RWPE1 (cell line): ENCODE results near the gene NELFCD.

Experiments
- CTCF ChIA-PET: fragments of 350-600 bp; sonication (Branson Sonifier 250); formaldehyde crosslinking; extraction: SDS; loops from one replicate; lab custom pipeline; 2021; lab: Yijun Ruan, JAX
- POLR2A ChIA-PET: fragments of 400-600 bp; formaldehyde crosslinking; extraction: SDS; loops from one replicate; lab custom pipeline; 2020; ENCODE audit warnings: antibody characterized with exemption; ENCODE audit not compliant: low non-redundant PET; lab: Yijun Ruan, JAX
- DNase-seq: peaks from one replicate; pipeline ENCODE4 v3.0.0; 2012; ENCODE audit warnings: low spot score
- H3K27ac ChIP-seq: fragments of 450-650 bp; 2 replicates; pipeline ENCODE4 v1.5.1; 2017
- TF ChIP-seq, protein P1 (sequence below): fragments of 450-650 bp; conservative IDR thresholded peaks from 2 replicates; pipeline ENCODE4 v1.5.1; 2017; ENCODE audit warnings: low read depth, mild to moderate bottlenecking

Gene NELFCD

DNA sequence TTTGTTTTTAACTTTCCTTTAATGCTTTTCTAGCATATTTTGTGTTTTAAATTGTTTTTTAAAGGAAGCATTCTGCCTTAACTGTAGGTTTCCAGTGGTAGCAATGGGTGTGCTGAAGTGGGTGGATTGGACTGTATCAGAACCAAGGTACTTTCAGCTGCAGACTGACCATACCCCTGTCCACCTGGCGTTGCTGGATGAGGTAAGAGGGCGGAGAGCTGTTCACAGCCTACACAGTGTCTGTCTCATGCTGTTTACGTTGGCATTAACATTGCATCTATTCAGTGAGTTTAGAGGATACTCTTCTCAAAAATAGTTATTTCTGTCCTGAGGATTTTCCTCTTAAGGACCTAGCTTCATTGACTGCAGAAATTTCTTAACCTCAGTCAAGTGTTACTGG lies 11.9 kb downstream of the NELFCD start:
- TF ChIP-seq, protein P1, sequence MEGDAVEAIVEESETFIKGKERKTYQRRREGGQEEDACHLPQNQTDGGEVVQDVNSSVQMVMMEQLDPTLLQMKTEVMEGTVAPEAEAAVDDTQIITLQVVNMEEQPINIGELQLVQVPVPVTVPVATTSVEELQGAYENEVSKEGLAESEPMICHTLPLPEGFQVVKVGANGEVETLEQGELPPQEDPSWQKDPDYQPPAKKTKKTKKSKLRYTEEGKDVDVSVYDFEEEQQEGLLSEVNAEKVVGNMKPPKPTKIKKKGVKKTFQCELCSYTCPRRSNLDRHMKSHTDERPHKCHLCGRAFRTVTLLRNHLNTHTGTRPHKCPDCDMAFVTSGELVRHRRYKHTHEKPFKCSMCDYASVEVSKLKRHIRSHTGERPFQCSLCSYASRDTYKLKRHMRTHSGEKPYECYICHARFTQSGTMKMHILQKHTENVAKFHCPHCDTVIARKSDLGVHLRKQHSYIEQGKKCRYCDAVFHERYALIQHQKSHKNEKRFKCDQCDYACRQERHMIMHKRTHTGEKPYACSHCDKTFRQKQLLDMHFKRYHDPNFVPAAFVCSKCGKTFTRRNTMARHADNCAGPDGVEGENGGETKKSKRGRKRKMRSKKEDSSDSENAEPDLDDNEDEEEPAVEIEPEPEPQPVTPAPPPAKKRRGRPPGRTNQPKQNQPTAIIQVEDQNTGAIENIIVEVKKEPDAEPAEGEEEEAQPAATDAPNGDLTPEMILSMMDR: no peak
- H3K27ac ChIP-seq: peak overlapping the region; percentile 45
- no peak for DNase-seq
- ChIA-PET POLR2A (no interaction called here), CTCF (interaction anchor here (0.6 to 0.8 kb wide), 2 partner anchors 15 to 410 kb away, joined by 4 read pairs; no protein-coding TSS in a partner anchor)

DNA sequence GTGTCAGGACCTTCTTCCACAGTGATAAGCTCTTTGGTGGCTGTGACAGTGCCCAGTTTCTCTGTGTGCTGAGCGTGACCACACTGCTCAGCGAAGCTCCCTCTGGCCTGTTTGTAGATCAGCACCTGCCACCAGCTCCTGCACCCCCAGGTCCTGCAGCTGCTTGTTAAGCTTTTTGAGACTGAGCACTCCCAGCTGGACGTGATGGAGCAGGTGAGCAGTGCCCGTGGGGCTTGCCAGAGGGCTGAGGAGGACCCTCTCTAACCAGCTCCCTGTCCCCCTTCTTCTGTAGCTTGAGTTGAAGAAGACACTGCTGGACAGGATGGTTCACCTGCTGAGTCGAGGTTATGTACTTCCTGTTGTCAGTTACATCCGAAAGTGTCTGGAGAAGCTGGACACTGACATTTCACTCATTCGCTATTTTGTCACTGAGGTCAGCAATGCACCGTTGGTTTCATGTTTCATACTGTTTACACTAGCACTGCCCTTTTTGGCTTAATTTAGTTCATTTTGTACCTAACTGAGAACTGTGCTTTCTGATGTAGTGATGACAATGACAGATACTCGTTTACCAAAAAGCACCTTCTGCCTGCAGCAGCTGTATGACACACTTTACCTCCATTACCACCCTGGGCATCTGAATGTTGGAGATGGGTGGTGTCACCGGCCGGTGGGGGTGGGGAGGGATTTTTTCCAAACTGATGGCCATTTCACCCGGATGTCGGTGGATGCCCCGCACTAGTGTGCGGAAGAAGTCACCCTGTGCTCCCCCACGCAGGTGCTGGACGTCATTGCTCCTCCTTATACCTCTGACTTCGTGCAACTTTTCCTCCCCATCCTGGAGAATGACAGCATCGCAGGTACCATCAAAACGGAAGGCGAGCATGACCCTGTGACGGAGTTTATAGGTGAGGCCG lies 12.5 kb downstream of the NELFCD start:
- ChIA-PET POLR2A (no interaction called here), CTCF (interaction anchor here (0.5 to 0.8 kb wide), 5 partner anchors 14 to 409 kb away, joined by 3 to 4 read pairs (median 3); no protein-coding TSS in a partner anchor)
- no peak for DNase-seq
- H3K27ac ChIP-seq: peak overlapping the region; percentile 45
- TF ChIP-seq, protein P1: no peak

DNA sequence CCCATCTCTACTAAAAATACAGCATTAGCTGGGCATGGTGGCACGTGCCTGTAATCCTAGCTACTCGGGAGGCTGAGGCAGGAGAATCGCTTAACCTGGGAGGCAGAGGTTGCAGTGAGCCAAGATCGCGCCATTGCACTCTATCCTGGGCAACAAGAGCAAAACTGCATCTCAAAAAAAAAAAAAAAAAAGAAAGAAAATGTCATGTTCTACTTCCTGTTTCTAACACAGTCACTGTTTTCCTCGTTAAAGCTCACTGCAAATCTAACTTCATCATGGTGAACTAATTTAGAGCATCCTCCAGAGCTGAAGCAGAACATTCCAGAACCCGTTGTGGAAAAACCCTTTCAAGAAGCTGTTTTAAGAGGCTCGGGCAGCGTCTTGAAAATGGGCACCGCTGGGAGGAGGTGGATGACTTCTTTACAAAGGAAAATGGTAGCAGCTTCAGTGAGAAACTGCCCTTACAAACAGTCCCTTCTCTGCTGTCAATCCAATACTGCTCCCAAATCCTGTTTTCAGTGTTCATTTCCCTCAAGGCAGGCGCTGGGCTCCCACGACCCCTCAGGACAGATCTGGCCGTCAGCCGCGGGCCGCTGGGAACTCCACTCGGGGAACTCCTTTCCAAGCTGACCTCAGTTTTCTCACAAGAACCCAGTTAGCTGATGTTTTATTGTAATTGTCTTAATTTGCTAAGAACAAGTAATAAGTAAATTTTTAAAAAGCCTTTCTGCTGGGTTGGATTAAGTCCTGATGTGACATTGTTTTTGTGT lies 13.5 kb downstream of the NELFCD start:
- no peak for DNase-seq
- peak overlapping the region; percentile 52 for H3K27ac ChIP-seq
- TF ChIP-seq, protein P1: no peak
- CTCF ChIA-PET: interaction anchor here (0.5 to 0.7 kb wide), 5 partner anchors 52 to 330 kb away, joined by 3 to 4 read pairs (median 3); no protein-coding TSS in a partner anchor
- POLR2A ChIA-PET: interaction anchor here (0.7 kb wide), 1 partner anchor 181 kb away, joined by 9 read pairs; no protein-coding TSS in a partner anchor

DNA sequence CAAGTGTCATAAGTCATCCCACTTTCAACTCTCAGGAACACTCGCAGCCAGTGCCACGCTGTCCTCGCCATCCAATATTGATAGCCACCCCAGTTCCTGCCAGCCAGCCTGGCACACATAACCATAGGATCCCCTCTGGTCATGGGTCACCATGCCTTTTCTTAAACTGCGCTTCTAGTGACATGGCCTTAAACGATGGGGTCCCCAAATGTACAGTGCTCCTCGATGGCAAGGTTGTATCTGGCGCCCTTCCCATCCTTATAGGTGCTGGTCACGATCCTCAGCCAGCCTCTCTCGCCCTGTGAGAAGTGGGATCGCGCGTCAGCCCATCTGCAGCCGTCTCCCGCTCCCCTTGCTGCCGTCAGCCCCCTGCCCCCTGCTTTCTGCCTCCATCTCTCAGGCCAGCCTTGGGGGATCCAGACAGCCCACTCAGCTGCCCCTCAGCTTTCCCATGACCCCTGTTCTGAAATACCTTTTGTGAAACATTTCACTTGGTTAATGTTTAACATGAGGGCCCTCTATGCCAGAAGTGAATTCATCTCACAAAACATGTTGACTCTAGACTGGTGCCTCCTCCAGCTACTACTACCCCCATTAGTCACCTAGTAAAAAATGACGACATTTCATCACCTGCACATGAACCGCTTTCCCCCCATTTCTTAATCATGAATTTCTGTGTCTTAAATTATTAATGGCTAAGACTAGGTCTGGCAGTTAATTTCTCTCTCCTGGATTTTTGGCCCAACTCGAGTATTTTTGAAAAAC lies 14.6 kb downstream of the NELFCD start:
- peak overlapping the region; percentile 52 for H3K27ac ChIP-seq
- ChIA-PET CTCF (no interaction called here), POLR2A (interaction anchor here (1.3 kb wide), 1 partner anchor 106 kb away, joined by 4 read pairs; no protein-coding TSS in a partner anchor)
- DNase-seq: peak; percentile 60
- TF ChIP-seq, protein P1: no peak

DNA sequence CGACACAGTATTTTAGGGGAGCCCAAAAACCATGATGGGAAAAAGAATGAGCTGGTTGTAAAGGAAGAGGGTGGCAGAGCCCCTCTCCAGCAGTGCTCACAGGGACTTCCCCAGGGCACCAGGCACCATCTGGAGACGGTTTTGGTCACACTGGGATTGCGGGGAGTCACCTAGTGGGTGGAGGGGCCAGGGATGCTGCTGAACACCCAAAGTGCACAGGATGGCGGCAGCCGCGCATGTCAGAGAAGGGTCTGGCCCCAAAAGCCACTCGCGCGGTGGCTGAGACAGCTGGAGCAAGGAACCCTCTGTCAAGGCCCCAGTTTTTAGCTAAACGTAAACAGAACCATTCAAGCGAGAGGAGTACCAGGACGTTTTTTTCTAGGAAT lies 15.2 kb downstream of the NELFCD start:
- H3K27ac ChIP-seq: peak overlapping the region; percentile 52; the same call in 1 of the 2 replicates
- TF ChIP-seq, protein P1: no peak
- no peak for DNase-seq
- ChIA-PET CTCF (interaction anchor here (0.5 to 0.6 kb wide), 2 partner anchors 10 to 337 kb away, joined by 3 read pairs; no protein-coding TSS in a partner anchor), POLR2A (interaction anchor here (1.3 kb wide), 1 partner anchor 107 kb away, joined by 4 read pairs; no protein-coding TSS in a partner anchor)
